ENCODE results near the gene IRF2BPL.

The IRF2BPL gene

GRCh38 chr14:76995279-76996035 lies 33.1 kb downstream of the IRF2BPL start:
- DNase-seq (ENCODE audit: extremely low spot score, insufficient read length, low read depth) (no peak), FAIRE-seq (no peak)

DNA sequence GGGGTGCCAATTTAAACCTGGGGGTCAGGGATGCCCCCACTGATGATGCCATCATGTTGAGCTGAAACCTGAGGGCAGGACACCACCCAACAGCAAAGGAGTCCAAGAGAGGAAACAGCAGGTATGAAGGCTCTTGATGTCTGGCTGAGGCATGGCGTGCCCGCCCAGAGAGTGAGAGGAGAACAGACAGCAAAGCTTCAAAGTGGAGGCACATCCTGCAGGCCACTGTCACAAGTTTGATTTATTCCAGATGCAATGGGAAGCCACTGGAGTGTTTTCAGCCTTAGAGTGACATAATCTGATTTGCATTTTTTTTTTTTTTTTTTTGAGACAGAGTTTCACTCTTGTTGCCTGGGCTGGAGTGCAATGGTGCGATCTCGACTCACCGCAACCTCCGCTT lies 34.8 kb downstream of the IRF2BPL start:
- FAIRE-seq = no peak

GRCh38 chr14:76990084-76990483 lies 38.4 kb downstream of the IRF2BPL start:
- FAIRE-seq = no peak
- DNase-seq (ENCODE audit: extremely low spot score, insufficient read length, low read depth) = no peak

More for the DNA sequence above, 34.8 kb downstream of the IRF2BPL start:
- no peak for DNase-seq (ENCODE audit: extremely low spot score, insufficient read length, low read depth)

DNA sequence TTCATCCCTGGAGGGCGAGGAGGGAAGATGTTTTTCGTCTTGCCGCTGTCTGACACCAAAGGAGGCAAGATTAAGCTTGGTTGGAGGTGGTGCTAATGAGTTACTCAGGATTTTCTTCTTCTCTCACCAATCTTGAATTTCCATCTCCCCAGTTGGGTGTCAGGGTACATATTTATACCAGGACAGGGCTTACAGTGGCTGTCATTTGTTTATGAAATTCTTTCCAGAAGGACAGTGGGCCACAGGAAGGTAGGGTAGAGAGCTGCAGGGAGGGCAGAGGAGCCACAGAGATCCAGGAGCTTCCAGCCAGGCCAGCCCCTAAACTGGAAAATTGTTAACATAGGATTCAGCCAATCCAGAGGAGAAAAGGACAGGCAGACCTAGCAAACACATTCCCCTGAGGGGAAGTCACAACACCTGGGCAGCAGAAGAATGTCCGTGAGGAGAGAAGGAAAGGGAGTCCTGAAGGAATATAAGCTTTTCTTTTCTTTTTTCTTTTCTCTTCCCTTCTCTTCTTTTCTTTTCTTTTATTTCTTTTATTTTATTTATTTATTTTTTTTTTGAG lies 40.5 kb downstream of the IRF2BPL start:
- FAIRE-seq = no peak
- no peak for DNase-seq (ENCODE audit: extremely low spot score, insufficient read length, low read depth)

DNA sequence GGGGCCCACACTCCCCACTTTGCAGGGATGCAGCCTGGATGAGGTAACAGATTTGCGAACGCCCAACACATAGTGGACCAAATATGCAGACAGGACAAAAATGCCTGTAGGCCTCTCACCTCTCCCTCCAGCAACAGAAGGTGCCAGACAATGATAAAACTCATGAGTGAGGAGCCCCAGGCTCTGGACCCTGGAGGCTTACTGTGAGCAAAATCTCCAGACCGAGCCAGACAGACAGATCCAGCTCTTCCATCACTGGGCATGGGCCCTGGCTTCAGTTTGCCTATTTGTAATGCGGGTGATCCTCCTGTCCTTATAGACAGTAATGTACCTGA lies 42.3 kb downstream of the IRF2BPL start:
- DNase-seq (ENCODE audit: extremely low spot score, insufficient read length, low read depth) (no peak), FAIRE-seq (no peak)

GRCh38 chr14:76985540-76986230 lies 42.8 kb downstream of the IRF2BPL start:
- FAIRE-seq = no peak
- no peak for DNase-seq (ENCODE audit: extremely low spot score, insufficient read length, low read depth)

GRCh38 chr14:76984787-76985375 lies 43.6 kb downstream of the IRF2BPL start:
- FAIRE-seq = no peak
- DNase-seq (ENCODE audit: extremely low spot score, insufficient read length, low read depth) = no peak

- DNase-seq (ENCODE audit: extremely low spot score, insufficient read length, low read depth) (no peak), FAIRE-seq (no peak)
Observed at GRCh38 chr14:76984297-76984696, 44.2 kb downstream of the IRF2BPL start.

DNA sequence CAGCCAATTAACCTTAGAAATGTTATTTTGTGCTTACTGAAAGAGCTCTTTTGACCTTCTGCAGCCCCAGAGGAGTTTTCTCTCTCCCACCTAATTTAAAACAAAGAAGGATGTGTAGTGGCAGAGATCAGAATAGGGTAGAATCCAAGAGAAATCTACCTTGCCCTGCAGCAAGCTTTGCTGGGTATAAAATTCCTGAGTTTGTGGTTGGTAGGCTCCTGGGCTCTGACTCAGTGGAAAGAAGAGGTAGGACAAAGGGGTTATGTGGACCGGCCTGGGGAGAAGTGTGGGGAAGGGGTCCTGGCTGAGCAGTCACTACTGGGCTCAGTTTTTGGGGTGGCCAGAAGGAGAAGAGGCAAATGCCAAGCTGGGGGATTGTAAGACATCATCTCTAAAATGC lies 46.8 kb downstream of the IRF2BPL start:
- FAIRE-seq = no peak
- no peak for DNase-seq (ENCODE audit: extremely low spot score, insufficient read length, low read depth)

- FAIRE-seq (peak; percentile 97), DNase-seq (ENCODE audit: extremely low spot score, insufficient read length, low read depth) (peak; percentile 70)
Observed at GRCh38 chr14:76977793-76978720, 50.5 kb downstream of the IRF2BPL start.

- DNase-seq (ENCODE audit: extremely low spot score, insufficient read length, low read depth) = no peak
- FAIRE-seq = no peak
Observed at GRCh38 chr14:76976240-76977005, 52.1 kb downstream of the IRF2BPL start.

DNA sequence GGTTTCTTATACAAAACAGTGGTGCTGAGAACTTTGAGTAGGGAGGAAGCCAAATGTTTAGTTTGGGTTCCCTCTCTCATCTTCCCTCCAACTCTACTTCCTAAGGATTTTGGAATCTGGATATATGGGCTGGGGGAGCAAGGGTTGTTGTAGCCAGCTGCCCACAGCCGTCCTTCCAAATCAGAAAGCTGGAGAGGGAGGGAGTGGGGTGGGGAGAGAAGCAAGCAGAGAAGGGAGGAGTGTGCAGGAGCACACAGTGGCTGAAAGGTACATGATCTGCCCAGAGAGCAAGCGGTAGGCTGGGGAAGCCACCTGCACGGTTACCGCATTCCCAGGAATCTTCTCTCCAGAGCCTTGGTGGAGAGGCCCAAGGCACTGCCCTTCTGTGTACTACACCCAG lies 52.7 kb downstream of the IRF2BPL start:
- no peak for FAIRE-seq
- no peak for DNase-seq (ENCODE audit: extremely low spot score, insufficient read length, low read depth)

DNA sequence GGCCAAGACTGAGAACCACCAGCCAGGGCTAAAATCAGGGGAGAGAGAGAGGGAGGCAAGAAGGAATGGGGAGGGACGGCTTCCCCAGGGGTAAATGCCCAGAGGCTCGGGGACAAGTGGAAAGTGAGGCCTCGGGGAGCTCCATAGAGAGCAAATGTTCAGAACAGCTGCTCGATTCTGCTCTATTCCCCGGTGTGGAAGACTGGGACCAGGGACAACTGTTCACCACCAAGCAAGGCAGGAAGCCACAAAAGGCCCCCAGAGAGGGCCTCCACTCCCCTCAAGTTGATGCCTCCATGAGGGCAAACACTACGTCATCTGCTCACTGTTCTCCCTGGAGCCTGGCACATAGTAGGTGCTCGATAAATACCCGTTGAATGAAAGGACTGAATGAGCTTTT lies 53.5 kb downstream of the IRF2BPL start:
- FAIRE-seq = no peak

More for the DNA sequence above, 53.5 kb downstream of the IRF2BPL start:
- no peak for DNase-seq (ENCODE audit: extremely low spot score, insufficient read length, low read depth)
